ENCODE measurements around the gene MDN1.

GRCh38 chr6:89616531-89616930 lies 203.1 kb downstream of the MDN1 start:
- TF ChIP-seq CTCF (IDR thresholded peaks at IDR 0.05 in 2 of 3, conservative IDR thresholded peaks at IDR 0.05 in 1 of 3; ENCODE audit: borderline replicate concordance in 1 of 3, insufficient read depth in 1 of 3, low read depth in 2 of 3, low read length in 2 of 3) (no peak), ATF3 (IDR thresholded peaks at IDR 0.05) (no peak), MAX (IDR thresholded peaks at IDR 0.05) (no peak)
